G401 (cell line): ENCODE results near the gene STS. TPM values are rescaled to one million over a fixed set of nuclear protein-coding genes. Genes with fewer than 3 reads are reported as not detected.

ENCODE experiments used
- DNase-seq: peaks from one replicate; pipeline ENCODE4 v3.0.0-alpha.2; 2015; ENCODE audit warnings: low spot score
- in situ Hi-C: cut with HindIII; loops from 2 replicates; pipeline ENCODE4 v1.10.0; 2016; ENCODE audit warnings: low sequenced_read_pairs, mixed read lengths
- total RNA-seq: library from RNA; depleted of rRNA; stranded (reverse); fragments of >200 nt; shearing (Covaris generic); gene quantifications from 2 replicates; pipeline ENCODE4 v1.2.3, GENCODE V29; 2014

The STS gene
- total RNA-seq, 1 experiment from 2014 or later, result 0.95 TPM

- in situ Hi-C loops, result no loop called here
- DNase-seq, result no peak
Observed at GRCh38 chrX:7133050-7133440, 14.5 kb upstream of the STS start.

- in situ Hi-C loops, result no loop called here
- no peak for DNase-seq
Observed at GRCh38 chrX:7134981-7135380, 12.5 kb upstream of the STS start.

- DNase-seq, result no peak
- in situ Hi-C loops, result no loop called here
Observed at GRCh38 chrX:7139202-7140081, 8.1 kb upstream of the STS start.

GRCh38 chrX:7143076-7143475 lies 4.4 kb upstream of the STS start:
- DNase-seq, result no peak
- in situ Hi-C loops, result no loop called here

GRCh38 chrX:7143941-7144525 lies 3.5 kb upstream of the STS start:
- in situ Hi-C loops, result no loop called here

GRCh38 chrX:7145454-7145853 lies 2.1 kb upstream of the STS start:
- in situ Hi-C loops, result no loop called here
- no peak for DNase-seq

More at GRCh38 chrX:7143941-7144525, 3.5 kb upstream of the STS start:
- DNase-seq, result no peak

- no peak for DNase-seq
- in situ Hi-C loops, result no loop called here
Observed at GRCh38 chrX:7146020-7146702, 1.4 kb upstream of the STS start.

- DNase-seq, result no peak
- in situ Hi-C loops, result no loop called here
Observed at GRCh38 chrX:7146703-7147412, 654 bp upstream of the STS start.

- in situ Hi-C loops, result no loop called here
- DNase-seq, result peak; percentile 76
Observed at GRCh38 chrX:7147978-7148854, 704 bp downstream of the STS start, which contains the start of gene PUDP. TSS of gene PUDP (minus strand) at chrX:7148153. CDS start at chrX:7148113, 40 bp downstream.

- no peak for DNase-seq
- in situ Hi-C loops, result no loop called here
Observed at GRCh38 chrX:7149411-7149810, 1.9 kb downstream of the STS start.

- in situ Hi-C loops, result no loop called here
- no peak for DNase-seq
Observed at GRCh38 chrX:7153231-7153630, 5.7 kb downstream of the STS start.

GRCh38 chrX:7154041-7154597 lies 6.6 kb downstream of the STS start:
- in situ Hi-C loops, result no loop called here
- DNase-seq, result no peak

- in situ Hi-C loops, result no loop called here
- DNase-seq, result no peak
Observed at GRCh38 chrX:7155163-7155562, 7.7 kb downstream of the STS start.

- DNase-seq, result no peak
- in situ Hi-C loops, result no loop called here
Observed at GRCh38 chrX:7156879-7157278, 9.4 kb downstream of the STS start.

GRCh38 chrX:7158468-7158990 lies 11.0 kb downstream of the STS start:
- in situ Hi-C loops, result no loop called here

GRCh38 chrX:7159149-7159861 lies 11.8 kb downstream of the STS start:
- in situ Hi-C loops, result no loop called here
- DNase-seq, result no peak

More at GRCh38 chrX:7158468-7158990, 11.0 kb downstream of the STS start:
- DNase-seq, result no peak

GRCh38 chrX:7163146-7163677 lies 15.7 kb downstream of the STS start:
- in situ Hi-C loops, result no loop called here
- DNase-seq, result no peak
